ENCODE measurements around the gene DTD1. TPM values are rescaled to one million over a fixed set of nuclear protein-coding genes. Genes with fewer than 3 reads are reported as not detected.

The DTD1 gene
- total RNA-seq, 3 donors from 2014 or later: 24.1 to 34.6 (median 26.2) TPM

- Histone ChIP-seq H3K9me3 (no peaks in the 10 kb centered on the region), H3K4me3 (no peak overlapping the region), H3K36me3 (no peaks in the 10 kb centered on the region), H3K4me1 (no peaks in the 10 kb centered on the region), H3K27ac (no peak overlapping the region), H3K27me3 (no peaks in the 10 kb centered on the region)
- intact Hi-C loops (cut with DNase I; ENCODE audit: low total_unique reads): no loop called here
- TF ChIP-seq CTCF (IDR thresholded peaks at IDR 0.05) (no peak), POLR2AphosphoS5 (IDR thresholded peaks at IDR 0.05) (no peak), POLR2A (IDR thresholded peaks at IDR 0.05) (no peak)
- no peak for DNase-seq (ENCODE audit: low spot score in 2 of 2)
These were observed 218.0 kb downstream of the DTD1 start for GRCh38 chr20:18805881-18806280.

- TF ChIP-seq POLR2A (IDR thresholded peaks at IDR 0.05) (no peak), CTCF (IDR thresholded peaks at IDR 0.05) (no peak), POLR2AphosphoS5 (IDR thresholded peaks at IDR 0.05) (no peak)
- intact Hi-C loops (cut with DNase I; ENCODE audit: low total_unique reads): no loop called here
- H3K27ac ChIP-seq: no peak overlapping the region
- H3K27me3 ChIP-seq: no peaks in the 10 kb centered on the region
- H3K4me3 ChIP-seq: no peak overlapping the region
- no peak for DNase-seq (ENCODE audit: low spot score in 2 of 2)
- H3K9me3 ChIP-seq: no peaks in the 10 kb centered on the region
- H3K36me3 ChIP-seq: no peaks in the 10 kb centered on the region
- H3K4me1 ChIP-seq: no peaks in the 10 kb centered on the region
These were observed 220.9 kb downstream of the DTD1 start for GRCh38 chr20:18808712-18809111.

- DNase-seq (ENCODE audit: low spot score in 2 of 2): no peak
- no peak for TF ChIP-seq CTCF (IDR thresholded peaks at IDR 0.05)
- TF ChIP-seq POLR2AphosphoS5 (IDR thresholded peaks at IDR 0.05): no peak
- no peak for TF ChIP-seq POLR2A (IDR thresholded peaks at IDR 0.05)
- no peak overlapping the region for H3K4me3 ChIP-seq
- no peaks in the 10 kb centered on the region for H3K27me3 ChIP-seq
- no peaks in the 10 kb centered on the region for H3K4me1 ChIP-seq
- H3K27ac ChIP-seq: no peak overlapping the region
- H3K9me3 ChIP-seq: no peaks in the 10 kb centered on the region
- no peaks in the 10 kb centered on the region for H3K36me3 ChIP-seq
- intact Hi-C loops (cut with DNase I; ENCODE audit: low total_unique reads): no loop called here
These were observed 223.3 kb downstream of the DTD1 start for GRCh38 chr20:18811186-18811585.

GRCh38 chr20:18811904-18812303, 224.1 kb downstream of the DTD1 start:
- intact Hi-C loops (cut with DNase I; ENCODE audit: low total_unique reads): no loop called here
- Histone ChIP-seq H3K9me3 (no peaks in the 10 kb centered on the region), H3K36me3 (no peaks in the 10 kb centered on the region), H3K27me3 (no peaks in the 10 kb centered on the region), H3K4me3 (no peak overlapping the region), H3K27ac (no peak overlapping the region), H3K4me1 (no peaks in the 10 kb centered on the region)
- DNase-seq (ENCODE audit: low spot score in 2 of 2): no peak
- no peak for TF ChIP-seq CTCF (IDR thresholded peaks at IDR 0.05)
- TF ChIP-seq POLR2AphosphoS5 (IDR thresholded peaks at IDR 0.05): no peak
- no peak for TF ChIP-seq POLR2A (IDR thresholded peaks at IDR 0.05)

GRCh38 chr20:18813483-18813882, 225.6 kb downstream of the DTD1 start, which contains the start of gene SCP2D1:
Gene SCP2D1 (plus strand): TSS chr20:18813783. CDS start chr20:18813816, 33 bp downstream.
- Histone ChIP-seq H3K27me3 (no peaks in the 10 kb centered on the region), H3K36me3 (no peaks in the 10 kb centered on the region), H3K27ac (no peak within 1 kb of the TSS), H3K4me1 (no peaks in the 10 kb centered on the region), H3K9me3 (no peaks in the 10 kb centered on the region), H3K4me3 (no peak within 1 kb of the TSS)
- TF ChIP-seq POLR2AphosphoS5 (IDR thresholded peaks at IDR 0.05) (no peak), CTCF (IDR thresholded peaks at IDR 0.05) (no peak), POLR2A (IDR thresholded peaks at IDR 0.05) (no peak)
- no peak for DNase-seq (ENCODE audit: low spot score in 2 of 2)
- intact Hi-C loops (cut with DNase I; ENCODE audit: low total_unique reads): no loop called here

All from breast epithelium (tissue), 4 donors.